ENCODE data around the gene STEAP1B. TPM values are rescaled to one million over a fixed set of nuclear protein-coding genes. Genes with fewer than 3 reads are reported as not detected.

STEAP1B gene
- total RNA-seq, 1 donor from 2014 or later = 1.3 TPM

- Histone ChIP-seq H4K20me1 (ENCODE audit: insufficient read depth, low read length) (no peaks in the 10 kb centered on the region), H2AFZ (ENCODE audit: low read depth, low read length) (no peak overlapping the region), H3K4me3 (ENCODE audit: insufficient read depth, low read depth, low read length) (no peak overlapping the region), H3K9ac (ENCODE audit: low read length) (no peak overlapping the region), H3K27me3 (ENCODE audit: insufficient read depth, low read length) (peaks cover 6% of the 10 kb centered on the region), H3K27ac (ENCODE audit: low read depth, low read length) (no peak overlapping the region), H3K79me2 (ENCODE audit: insufficient read depth, low read length) (no peaks in the 10 kb centered on the region), H3K4me1 (ENCODE audit: insufficient read depth, low read length) (no peaks in the 10 kb centered on the region), H3K9me3 (ENCODE audit: insufficient read depth, low read depth, low read length) (no peaks in the 10 kb centered on the region), H3K36me3 (ENCODE audit: insufficient read depth, low read length) (no peaks in the 10 kb centered on the region), H3K4me2 (ENCODE audit: low read length) (no peak overlapping the region)
- Mint-ChIP-seq H3K27ac (ENCODE audit: unreplicated experiment) (no peak overlapping the region), H3K27me3 (ENCODE audit: low read depth, unreplicated experiment) (peaks cover 14% of the 10 kb centered on the region), H3K9me3 (ENCODE audit: unreplicated experiment) (no peaks in the 10 kb centered on the region), H3K36me3 (ENCODE audit: low read depth, unreplicated experiment) (no peaks in the 10 kb centered on the region), H3K4me1 (ENCODE audit: low read depth, unreplicated experiment) (peaks cover 5% of the 10 kb centered on the region), H3K4me3 (ENCODE audit: unreplicated experiment) (no peak overlapping the region)
- TF ChIP-seq EZH2 (IDR thresholded peaks at IDR 0.05; ENCODE audit: insufficient read depth, low read length) = no peak
- no peak for TF ChIP-seq CTCF (IDR thresholded peaks at IDR 0.05; ENCODE audit: insufficient read depth, low read depth, low read length)
- DNase-seq (ENCODE audit: low read depth) (no peak), FAIRE-seq (no peak)
These were observed 124.5 kb downstream of the STEAP1B start for GRCh38 chr7:22375359-22376048.

- H3K27me3 ChIP-seq (ENCODE audit: insufficient read depth, low read length) = peaks cover 6% of the 10 kb centered on the region
- peaks cover 5% of the 10 kb centered on the region for H3K4me1 Mint-ChIP-seq (ENCODE audit: low read depth, unreplicated experiment)
- H3K27ac ChIP-seq (ENCODE audit: low read depth, low read length) = no peak overlapping the region
- no peaks in the 10 kb centered on the region for H3K4me1 ChIP-seq (ENCODE audit: insufficient read depth, low read length)
- H3K27me3 Mint-ChIP-seq (ENCODE audit: low read depth, unreplicated experiment) = peaks cover 17% of the 10 kb centered on the region
- H3K9me3 Mint-ChIP-seq (ENCODE audit: unreplicated experiment) = no peaks in the 10 kb centered on the region
- H4K20me1 ChIP-seq (ENCODE audit: insufficient read depth, low read length) = no peaks in the 10 kb centered on the region
- H3K4me3 Mint-ChIP-seq (ENCODE audit: unreplicated experiment) = no peak overlapping the region
- no peak overlapping the region for H3K9ac ChIP-seq (ENCODE audit: low read length)
- no peak for DNase-seq (ENCODE audit: low read depth)
- H3K36me3 Mint-ChIP-seq (ENCODE audit: low read depth, unreplicated experiment) = no peaks in the 10 kb centered on the region
- TF ChIP-seq CTCF (IDR thresholded peaks at IDR 0.05; ENCODE audit: insufficient read depth, low read depth, low read length) (no peak), EZH2 (IDR thresholded peaks at IDR 0.05; ENCODE audit: insufficient read depth, low read length) (no peak)
- H2AFZ ChIP-seq (ENCODE audit: low read depth, low read length) = no peak overlapping the region
- FAIRE-seq = no peak
- H3K36me3 ChIP-seq (ENCODE audit: insufficient read depth, low read length) = no peaks in the 10 kb centered on the region
- H3K4me2 ChIP-seq (ENCODE audit: low read length) = no peak overlapping the region
- H3K27ac Mint-ChIP-seq (ENCODE audit: unreplicated experiment) = no peak overlapping the region
- H3K4me3 ChIP-seq (ENCODE audit: insufficient read depth, low read depth, low read length) = no peak overlapping the region
- no peaks in the 10 kb centered on the region for H3K9me3 ChIP-seq (ENCODE audit: insufficient read depth, low read depth, low read length)
- H3K79me2 ChIP-seq (ENCODE audit: insufficient read depth, low read length) = no peaks in the 10 kb centered on the region
These were observed 126.1 kb downstream of the STEAP1B start for GRCh38 chr7:22373911-22374310.

GRCh38 chr7:22373388-22373787, 126.6 kb downstream of the STEAP1B start:
- no peak overlapping the region for H3K27ac Mint-ChIP-seq (ENCODE audit: unreplicated experiment)
- peaks cover 5% of the 10 kb centered on the region for H3K4me1 Mint-ChIP-seq (ENCODE audit: low read depth, unreplicated experiment)
- peaks cover 17% of the 10 kb centered on the region for H3K27me3 Mint-ChIP-seq (ENCODE audit: low read depth, unreplicated experiment)
- H4K20me1 ChIP-seq (ENCODE audit: insufficient read depth, low read length) = no peaks in the 10 kb centered on the region
- no peaks in the 10 kb centered on the region for H3K79me2 ChIP-seq (ENCODE audit: insufficient read depth, low read length)
- no peaks in the 10 kb centered on the region for H3K4me1 ChIP-seq (ENCODE audit: insufficient read depth, low read length)
- peaks cover 6% of the 10 kb centered on the region for H3K27me3 ChIP-seq (ENCODE audit: insufficient read depth, low read length)
- DNase-seq (ENCODE audit: low read depth) = no peak
- no peaks in the 10 kb centered on the region for H3K36me3 ChIP-seq (ENCODE audit: insufficient read depth, low read length)
- no peaks in the 10 kb centered on the region for H3K36me3 Mint-ChIP-seq (ENCODE audit: low read depth, unreplicated experiment)
- no peaks in the 10 kb centered on the region for H3K9me3 Mint-ChIP-seq (ENCODE audit: unreplicated experiment)
- no peak overlapping the region for H3K4me3 Mint-ChIP-seq (ENCODE audit: unreplicated experiment)
- TF ChIP-seq CTCF (IDR thresholded peaks at IDR 0.05; ENCODE audit: insufficient read depth, low read depth, low read length) = no peak
- TF ChIP-seq EZH2 (IDR thresholded peaks at IDR 0.05; ENCODE audit: insufficient read depth, low read length) = no peak
- H3K27ac ChIP-seq (ENCODE audit: low read depth, low read length) = no peak overlapping the region
- no peak overlapping the region for H3K4me2 ChIP-seq (ENCODE audit: low read length)
- no peak overlapping the region for H3K4me3 ChIP-seq (ENCODE audit: insufficient read depth, low read depth, low read length)
- H3K9me3 ChIP-seq (ENCODE audit: insufficient read depth, low read depth, low read length) = no peaks in the 10 kb centered on the region
- no peak overlapping the region for H3K9ac ChIP-seq (ENCODE audit: low read length)
- H2AFZ ChIP-seq (ENCODE audit: low read depth, low read length) = no peak overlapping the region
- no peak for FAIRE-seq

Data from astrocyte (in vitro differentiated cells and primary cell).